HCT116 (cell line): ENCODE results near the gene HYAL2.

Experiments
- CTCF ChIP-seq, 3 experiments: fragments of 200-600 bp in 1 of 3; sonication (generic) in 1 of 3; IDR thresholded peaks in 2 of 3; conservative IDR thresholded peaks in 1 of 3; 2 replicates each; pipeline ENCODE4 v1.5.1; 2012 to 2017; ENCODE audit warnings: low read depth in 2 of 3, low read length in 2 of 3, antibody characterized with exemption in 1 of 3, borderline replicate concordance in 1 of 3, control low read depth in 1 of 3, mild to moderate bottlenecking in 1 of 3, mixed read lengths in 1 of 3, mixed run types in 1 of 3, moderate library complexity in 1 of 3; ENCODE audit not compliant: insufficient read depth in 1 of 3
- EGR1 ChIP-seq: IDR thresholded peaks from 2 replicates; pipeline ENCODE4 v1.6.1; 2012; ENCODE audit warnings: low read depth
- EZH2 ChIP-seq: fragments of 200-600 bp; sonication (generic); IDR thresholded peaks from 2 replicates; pipeline ENCODE4 v1.6.1; 2017; ENCODE audit warnings: antibody characterized with exemption, mixed run types
- FOSL1 ChIP-seq: IDR thresholded peaks from 2 replicates; pipeline ENCODE4 v1.6.1; 2012; ENCODE audit warnings: low read depth
- MAX ChIP-seq: IDR thresholded peaks from 2 replicates; pipeline ENCODE4 v1.6.1; 2012
- POLR2A ChIP-seq: IDR thresholded peaks from 2 replicates; pipeline ENCODE4 v1.7.0; 2011; ENCODE audit warnings: borderline replicate concordance; ENCODE audit not compliant: insufficient read depth, insufficient read length; ENCODE audit errors: extremely low read depth
- POLR2AphosphoS5 ChIP-seq: IDR thresholded peaks from 2 replicates; pipeline ENCODE4 v1.6.1; 2011; ENCODE audit warnings: mild to moderate bottlenecking, low read depth, low read length, moderate library complexity
- RAD21 ChIP-seq: IDR thresholded peaks from 2 replicates; pipeline ENCODE4 v1.6.1; 2012; ENCODE audit warnings: low read depth, mild to moderate bottlenecking
- SP1 ChIP-seq: IDR thresholded peaks from 2 replicates; pipeline ENCODE4 v1.6.1; 2012; ENCODE audit warnings: low read depth
- SRF ChIP-seq: IDR thresholded peaks from 2 replicates; pipeline ENCODE4 v1.6.1; 2012; ENCODE audit warnings: low read depth
- TCF7L2 ChIP-seq: IDR thresholded peaks from 2 replicates; pipeline ENCODE4 v1.7.0; 2011; ENCODE audit warnings: borderline replicate concordance, inconsistent platforms; ENCODE audit not compliant: insufficient read depth, insufficient read length; ENCODE audit errors: extremely low read depth
- ZNF274 ChIP-seq: fragments of 200-500 bp; sonication (Bioruptor generic); IDR thresholded peaks from 2 replicates; pipeline ENCODE4 v1.6.1; 2014; ENCODE audit warnings: mild to moderate bottlenecking, low read depth, low read length, inconsistent platforms

- no peak for TF ChIP-seq POLR2A
- no peak for TF ChIP-seq EZH2
- TF ChIP-seq CTCF (IDR thresholded peaks at IDR 0.05 in 2 of 3, conservative IDR thresholded peaks at IDR 0.05 in 1 of 3; ENCODE audit: borderline replicate concordance in 1 of 3, insufficient read depth in 1 of 3, low read depth in 2 of 3, low read length in 2 of 3) = no peak
- no peak for TF ChIP-seq SRF
- TF ChIP-seq RAD21 = no peak
- no peak for TF ChIP-seq SP1
- no peak for TF ChIP-seq FOSL1
- TF ChIP-seq TCF7L2 = no peak
- no peak for TF ChIP-seq EGR1
- no peak for TF ChIP-seq POLR2AphosphoS5
- TF ChIP-seq MAX = no peak
- TF ChIP-seq ZNF274 = no peak
Observed at GRCh38 chr3:50269460-50269859, 53.1 kb downstream of the HYAL2 start.
